Inflammatory macrophage treated with lipopolysaccharide for 4 hours (primary cell): ENCODE data around the gene CLUH.
A peak's percentile ranks its signal among the peaks of the same experiment; 100 is the strongest.

Source experiments
- DNase-seq: peaks from one replicate; pipeline ENCODE4 v3.0.0-alpha.2; 2020

CLUH gene

DNA sequence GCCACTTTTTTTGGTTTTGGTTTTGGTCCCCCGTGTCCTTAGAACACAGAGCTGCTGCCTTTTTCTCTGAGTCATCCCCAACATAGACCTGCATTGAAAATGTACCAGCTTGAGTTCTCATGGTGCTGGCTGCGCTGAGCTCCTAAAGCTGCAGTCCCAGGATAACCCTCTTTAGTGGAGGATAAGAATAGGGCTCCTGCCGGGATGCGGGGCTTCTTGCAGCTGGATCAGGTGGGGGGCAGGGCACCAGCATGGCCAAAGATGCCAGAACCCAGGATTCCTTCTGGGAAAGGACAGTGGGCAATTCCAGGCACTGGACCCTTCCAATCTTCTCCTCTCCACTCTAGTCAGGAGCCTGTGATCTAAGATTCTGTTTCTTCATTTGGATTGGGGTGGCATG is 8.3 kb upstream of the CLUH start:
- no peak for DNase-seq

DNA sequence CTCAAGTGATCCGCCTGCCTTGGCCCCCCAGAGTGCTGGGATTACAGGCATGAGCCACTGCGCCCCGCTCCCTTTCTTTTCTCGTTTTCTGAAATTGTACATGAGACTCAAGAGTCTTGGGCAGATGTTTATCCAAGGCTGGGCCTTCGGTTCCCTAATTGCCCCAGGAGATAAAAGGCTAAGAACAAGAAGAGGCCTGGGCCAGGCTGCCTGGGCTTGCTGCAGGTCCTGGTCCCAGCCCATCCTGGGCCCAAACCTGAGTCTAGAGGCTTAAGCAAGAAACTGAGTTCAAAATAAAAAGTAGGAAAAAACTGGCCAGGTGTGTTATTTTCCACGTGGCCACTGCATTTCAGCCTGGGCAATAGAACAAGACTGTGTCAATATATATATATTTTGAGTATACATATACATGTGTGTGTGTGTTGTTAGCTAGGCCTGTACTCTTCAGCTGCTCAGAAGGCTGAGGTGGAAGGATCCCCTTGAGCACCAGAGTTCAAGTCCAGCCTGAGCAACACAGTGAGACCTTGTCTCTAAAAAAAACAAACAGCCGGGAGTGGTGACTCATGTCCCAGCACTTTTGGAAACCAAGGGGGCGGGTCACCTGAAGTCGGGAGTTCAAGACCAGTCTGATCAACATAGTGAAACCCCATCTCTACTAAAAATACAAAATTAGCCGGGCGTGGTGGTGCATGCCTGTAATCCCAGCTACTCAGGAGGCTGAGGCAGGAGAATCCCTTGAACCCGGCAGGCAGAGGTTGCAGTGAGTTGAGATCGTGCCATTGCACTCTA is 6.8 kb upstream of the CLUH start:
- no peak for DNase-seq

DNA sequence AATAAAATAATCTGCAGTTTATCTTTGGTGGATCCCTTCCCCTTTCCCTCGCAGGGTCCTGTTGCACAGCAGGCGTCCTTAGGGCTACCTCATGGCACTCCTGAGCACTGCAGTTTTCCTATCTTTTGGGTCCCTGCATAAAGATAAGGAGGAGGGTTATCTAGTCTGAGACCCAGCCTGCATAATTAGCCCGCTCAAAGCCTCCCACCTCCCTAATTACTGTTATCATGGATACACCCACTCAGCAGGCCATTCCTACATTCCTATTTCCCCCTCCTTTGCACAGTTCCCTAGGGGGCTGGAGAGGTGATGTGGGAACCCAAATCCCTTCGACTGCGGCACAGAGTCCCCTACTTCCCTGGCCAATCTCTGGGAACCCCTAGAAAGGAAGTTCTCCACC is 5.1 kb upstream of the CLUH start:
- DNase-seq, result no peak

DNA sequence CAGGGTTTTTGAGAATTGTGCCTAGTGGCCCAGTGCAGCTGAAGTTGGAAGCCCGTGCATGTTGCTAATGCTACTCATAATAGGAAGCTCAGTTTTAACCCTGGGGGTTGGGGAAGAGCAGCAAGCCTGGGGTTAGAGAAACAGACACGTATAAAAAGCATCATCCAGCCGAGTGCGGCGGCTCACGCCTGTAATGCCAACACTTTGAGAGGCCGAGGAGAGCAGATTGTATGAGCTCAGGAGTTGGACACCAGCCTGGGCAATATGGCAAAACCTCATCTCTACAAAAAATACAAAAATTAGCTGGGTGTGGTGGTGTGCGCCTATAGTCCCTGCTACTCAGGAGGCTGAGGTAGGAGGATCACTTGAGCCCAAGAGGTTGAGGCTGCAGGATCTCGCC is 2.3 kb upstream of the CLUH start:
- no peak for DNase-seq

DNA sequence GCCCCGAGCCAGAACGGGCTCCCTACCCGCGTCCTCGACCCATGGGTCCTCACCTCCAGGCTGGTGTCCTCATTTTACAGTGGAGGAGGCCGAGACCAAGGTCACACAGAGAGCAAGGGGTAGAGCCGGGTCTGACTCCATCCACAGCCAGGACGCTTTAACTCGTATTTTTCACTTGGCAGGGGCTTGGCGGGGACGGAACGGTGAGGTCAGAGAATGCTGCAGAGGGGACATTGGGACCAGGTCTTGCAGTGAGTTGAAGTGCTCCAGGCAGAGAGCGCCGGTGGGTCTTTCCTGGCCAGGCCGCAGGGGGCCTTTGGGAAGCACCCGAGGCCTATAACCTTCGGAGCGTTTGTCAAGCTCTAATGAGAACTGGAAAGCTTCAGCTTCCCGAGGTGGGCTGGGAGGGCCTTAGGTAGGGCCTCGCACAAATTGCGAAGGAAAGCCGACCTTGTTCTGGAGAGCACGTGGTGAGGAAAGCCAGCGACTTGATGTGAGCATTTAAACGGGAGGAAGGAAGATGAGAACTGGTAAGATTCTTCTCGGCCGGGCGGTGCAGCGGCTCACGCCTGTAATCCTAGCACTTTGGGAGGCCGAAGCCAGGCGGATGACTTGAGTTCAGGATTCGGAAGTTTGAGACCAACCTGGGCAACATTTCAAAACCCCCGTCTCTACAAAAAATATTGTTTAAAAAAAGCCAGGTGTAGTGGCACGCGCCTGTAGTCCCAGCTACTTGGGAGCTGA is 908 bp upstream of the CLUH start:
- DNase-seq, result no peak

DNA sequence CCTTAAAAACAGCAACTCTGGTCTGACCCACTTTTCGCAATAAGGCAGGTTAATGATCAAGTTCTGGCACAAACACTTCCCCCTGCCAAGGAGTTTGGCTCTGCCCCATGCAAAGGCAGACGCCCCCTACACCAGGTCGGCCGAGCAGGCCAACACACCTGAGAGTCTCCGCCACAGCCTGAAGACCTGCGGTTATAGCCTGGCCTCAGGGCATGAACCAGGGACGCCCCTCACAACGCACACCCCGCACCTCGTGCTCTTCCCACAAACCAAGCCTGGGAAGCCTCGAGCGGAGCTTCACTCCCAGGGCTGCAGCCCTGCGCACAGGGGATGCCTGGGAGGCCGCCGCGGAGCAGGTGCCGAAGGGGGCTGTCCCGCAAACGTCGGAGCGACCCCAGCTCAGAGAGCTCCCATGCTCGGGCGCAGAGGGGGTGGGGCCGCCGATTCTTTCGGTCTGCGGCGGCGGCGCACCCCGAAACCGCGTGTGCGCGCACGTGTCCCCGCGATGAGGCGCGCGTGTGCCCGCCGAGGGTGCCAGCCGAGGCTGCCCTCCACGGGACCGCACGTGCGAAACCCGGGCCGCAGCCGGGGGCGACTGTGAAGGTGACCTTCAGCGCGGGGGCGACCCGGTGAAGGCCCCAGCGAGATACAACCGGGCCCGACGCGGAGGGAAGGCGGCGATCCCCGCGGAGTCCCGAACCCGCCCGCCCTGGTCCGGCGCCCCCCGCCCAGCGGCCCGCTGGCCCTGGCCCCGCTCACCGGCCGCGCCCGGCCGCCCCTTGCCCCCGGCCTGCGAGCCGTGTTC is 559 bp downstream of the CLUH start:
- peak; percentile 47 for DNase-seq

DNA sequence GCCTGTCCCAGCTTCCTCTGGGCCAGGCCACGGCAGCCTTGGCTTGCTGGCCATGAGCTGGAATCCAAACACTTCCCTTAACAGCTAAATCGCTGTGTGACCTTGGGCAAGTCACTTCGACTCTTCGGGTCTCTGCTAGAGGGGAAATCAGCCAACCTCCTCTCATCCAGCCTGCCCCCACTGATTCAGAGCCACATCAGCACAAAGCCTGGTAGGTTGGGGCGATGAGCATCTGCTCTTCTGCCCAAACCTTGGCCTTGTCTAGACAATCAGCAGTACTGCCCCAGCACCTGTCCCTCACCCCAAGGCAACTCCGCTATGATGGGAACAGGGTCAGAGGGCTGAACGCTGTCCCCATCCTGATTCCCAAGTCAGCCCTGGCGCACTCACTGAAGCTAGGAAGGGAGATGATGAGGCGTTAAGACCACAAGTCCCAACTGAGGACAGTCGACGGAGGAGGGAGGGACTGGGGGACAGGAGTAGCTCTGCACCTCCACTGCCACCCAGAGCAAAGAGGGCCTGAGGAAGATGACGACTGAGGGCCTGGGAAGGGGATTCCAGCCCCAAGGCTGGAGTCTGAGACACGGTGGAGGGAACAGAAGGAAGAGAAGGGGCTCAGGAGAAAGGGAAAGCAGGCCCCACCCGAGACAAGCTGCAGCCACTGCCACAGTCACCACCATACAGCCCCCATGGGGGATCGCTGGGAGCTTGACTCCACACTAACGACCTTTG is 1.3 kb downstream of the CLUH start:
- peak; percentile 7 for DNase-seq

DNA sequence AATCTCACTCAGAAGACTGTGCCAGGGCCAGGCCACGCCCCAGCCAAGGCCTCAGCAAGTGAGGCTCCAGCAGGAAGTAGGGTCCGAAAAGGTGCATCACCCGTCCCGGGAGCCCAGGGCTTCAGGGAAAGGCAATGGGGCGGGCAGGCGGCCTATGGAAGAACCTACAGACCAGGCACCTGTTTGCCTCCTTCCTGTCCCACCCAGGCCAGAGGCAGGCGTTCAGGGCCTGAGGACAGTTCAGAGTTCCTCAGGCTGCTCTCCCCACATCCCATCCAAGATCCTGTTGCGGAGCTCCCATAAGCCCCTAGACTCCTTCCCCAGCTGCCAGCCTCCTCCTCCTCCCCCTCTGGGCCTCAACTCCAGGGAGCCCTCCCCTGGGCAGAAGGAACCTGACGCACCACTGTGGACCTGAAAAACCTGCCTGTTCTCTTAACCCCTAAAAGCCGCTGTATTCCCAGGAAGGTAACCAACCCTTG is 2.3 kb downstream of the CLUH start:
- DNase-seq, result peak; percentile 7

DNA sequence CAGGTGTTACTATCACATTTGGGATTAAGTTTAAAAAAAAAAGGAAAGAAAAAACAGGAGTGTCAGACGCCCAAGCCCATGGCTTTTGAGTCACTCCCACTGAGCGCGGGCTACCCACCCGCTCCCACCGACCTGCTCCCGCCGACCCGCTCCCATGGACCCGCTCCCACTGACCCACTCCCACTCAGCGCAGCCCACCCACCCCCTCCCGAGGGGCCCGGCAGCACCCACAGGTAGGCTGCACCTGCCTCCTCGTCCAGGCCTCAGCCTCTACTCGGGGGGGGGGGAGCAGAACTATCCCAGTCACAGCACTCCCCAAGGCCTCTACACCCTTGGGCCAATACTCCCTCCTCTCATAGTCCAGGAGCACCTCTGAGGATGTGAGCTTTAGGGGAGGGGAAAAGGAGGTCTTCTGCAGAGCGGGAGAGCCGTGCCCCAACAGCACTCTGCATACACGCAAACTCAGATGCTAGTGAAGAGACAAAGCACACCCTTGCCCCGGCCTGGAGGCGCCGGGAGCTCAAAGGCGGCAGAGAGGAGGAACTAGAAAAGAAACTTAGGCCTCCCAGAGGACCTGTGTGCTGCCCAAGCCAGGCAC is 2.9 kb downstream of the CLUH start:
- DNase-seq, result no peak

DNA sequence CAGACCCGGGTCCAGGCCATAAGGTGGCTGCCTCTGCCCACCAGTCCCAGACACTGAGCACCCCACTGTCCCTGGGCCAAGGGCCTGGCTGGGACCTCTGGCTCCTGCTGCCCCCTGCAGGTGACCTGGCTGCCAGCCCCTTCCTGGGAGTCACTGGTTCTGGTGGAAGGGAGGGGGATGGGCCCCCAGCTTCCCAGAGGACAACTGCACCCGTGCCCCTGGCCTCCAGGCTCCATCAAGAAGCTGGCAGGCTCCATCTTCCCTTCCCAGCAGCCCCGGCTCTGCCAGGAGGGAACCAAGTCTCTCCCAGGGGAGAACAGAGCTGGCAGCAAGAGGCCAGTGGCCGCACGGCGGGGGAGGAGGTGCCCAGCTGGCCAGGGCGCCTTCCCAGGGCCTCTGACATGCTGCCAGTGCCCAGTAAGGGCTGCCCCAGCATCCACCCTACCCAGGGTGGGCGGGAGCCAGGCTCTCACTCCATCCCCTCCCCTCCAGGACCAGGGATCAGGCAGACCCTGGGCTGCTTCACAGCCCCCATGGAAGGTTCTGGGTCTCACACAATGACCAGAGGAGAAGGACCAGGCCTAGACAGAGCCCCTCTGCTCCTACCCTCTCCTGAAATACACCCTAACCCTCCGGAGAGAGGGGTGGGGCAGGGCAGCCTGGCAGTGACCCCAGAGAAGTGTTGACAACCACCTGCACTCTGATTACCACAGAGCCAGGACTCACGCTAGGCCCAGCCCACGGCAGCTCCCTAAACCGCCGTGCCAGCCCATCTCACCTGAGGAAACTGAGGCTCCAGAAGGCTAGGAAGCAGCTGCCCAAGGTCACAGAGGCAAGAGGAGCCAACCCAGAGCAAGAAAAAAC is 3.6 kb downstream of the CLUH start:
- peak; percentile 6 for DNase-seq

DNA sequence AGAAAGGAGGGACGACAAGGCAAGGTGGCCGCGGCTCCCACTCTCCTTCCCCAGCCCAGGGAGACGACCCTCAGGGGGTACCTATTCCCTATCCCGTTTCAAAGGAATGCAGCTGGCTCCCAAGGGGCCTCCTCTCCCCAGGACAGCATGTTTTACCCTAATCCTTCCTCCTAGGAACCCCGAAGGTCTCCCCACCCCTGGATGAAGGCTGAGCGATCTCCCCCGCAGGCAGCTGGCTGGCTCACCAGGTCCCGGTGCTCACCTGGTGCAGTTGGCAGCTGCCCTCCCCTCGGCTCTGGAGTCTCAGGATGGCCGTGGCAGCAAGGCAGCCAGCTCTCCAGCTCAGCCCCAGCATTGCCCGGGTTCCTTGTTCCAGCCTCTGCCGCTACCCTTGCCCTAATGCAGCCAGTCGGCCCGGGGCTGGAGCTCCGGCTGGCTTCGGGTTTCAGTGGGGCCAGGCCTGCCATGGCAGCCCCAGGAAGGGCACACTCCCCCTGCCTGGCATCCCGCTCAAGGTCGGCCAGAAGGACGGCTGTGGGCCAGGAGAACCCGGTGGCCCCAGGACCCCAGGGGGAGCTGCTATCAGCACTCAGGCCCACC is 4.6 kb downstream of the CLUH start:
- no peak for DNase-seq

DNA sequence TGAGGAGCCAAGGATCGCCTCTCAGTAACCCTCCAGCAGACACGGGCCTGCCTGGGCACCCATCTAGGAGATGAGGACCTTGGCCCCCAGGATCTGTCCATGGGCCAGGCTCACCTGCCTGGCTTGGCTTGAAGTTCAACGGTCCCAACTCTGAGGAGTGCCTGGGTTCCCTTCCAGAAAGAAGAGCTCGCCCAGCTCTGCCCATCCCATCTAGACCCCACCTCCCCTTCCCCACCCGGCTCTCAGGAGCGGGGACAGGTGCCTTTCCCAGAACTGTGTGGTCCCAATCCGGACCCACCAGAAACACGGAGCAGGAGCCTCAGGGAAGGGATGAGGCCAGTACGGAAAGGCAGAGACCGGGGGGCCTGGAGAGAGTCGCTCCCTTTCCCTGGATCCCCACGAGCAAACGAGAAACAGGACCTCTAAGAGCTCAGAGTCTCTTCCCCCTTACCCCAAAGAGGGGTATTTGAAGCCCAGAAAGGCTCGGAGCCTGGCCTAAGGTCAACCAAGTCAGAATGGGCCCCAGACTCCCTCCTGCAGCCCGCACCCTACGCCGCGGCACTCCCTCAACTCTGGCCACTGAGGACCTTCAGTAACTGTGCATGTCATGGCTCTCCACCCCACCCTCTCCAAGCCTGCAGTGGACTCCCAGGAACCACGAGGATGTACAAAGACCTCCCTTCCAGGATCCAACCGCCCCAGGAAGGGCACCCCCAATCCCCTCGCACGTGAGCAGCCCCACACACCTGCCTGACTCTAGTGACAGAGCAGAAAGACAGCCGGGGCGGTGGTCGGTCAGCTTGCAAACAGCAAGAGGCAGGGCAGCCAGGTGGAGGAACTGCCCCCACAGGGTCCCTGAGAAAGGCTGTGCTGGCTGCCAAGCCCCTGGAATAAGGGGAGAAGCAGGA is 5.4 kb downstream of the CLUH start:
- no peak for DNase-seq

DNA sequence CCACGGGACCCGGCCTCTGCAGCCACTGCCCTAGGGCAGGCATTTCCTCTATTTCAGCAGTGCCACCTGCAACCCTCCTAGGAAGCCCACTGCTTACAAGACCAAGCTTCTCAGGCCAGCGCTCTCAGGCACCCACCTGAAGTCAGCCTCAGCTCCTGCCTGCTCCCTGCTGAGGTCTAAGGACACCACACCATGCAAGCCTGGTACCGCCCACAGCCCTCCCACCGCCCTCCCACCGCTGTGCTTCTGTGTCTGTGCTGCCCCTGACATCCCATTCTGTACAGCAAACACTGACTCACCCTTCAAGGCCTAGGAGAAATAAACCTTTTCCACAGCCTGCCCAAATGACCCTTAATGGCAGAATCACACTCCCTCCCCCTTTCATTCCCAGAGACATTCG is 6.3 kb downstream of the CLUH start:
- DNase-seq, result no peak

DNA sequence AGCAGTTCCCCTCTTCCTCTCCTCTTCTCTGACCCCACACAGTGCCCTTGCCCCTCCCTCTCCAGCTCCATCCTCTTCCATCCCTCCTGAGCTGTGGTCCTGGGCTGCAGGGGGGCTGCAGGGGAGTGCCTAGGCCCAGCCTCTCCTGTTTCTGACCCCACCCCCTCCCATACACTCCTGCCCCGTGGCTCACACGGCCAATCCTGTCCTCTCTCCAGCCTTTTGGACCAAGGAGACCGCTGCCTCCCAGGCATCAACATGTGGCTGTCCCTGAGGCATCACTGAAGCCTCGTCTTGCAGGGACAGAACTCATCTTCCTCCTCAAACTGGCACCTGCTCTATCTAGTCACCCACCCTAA is 6.7 kb downstream of the CLUH start:
- no peak for DNase-seq

DNA sequence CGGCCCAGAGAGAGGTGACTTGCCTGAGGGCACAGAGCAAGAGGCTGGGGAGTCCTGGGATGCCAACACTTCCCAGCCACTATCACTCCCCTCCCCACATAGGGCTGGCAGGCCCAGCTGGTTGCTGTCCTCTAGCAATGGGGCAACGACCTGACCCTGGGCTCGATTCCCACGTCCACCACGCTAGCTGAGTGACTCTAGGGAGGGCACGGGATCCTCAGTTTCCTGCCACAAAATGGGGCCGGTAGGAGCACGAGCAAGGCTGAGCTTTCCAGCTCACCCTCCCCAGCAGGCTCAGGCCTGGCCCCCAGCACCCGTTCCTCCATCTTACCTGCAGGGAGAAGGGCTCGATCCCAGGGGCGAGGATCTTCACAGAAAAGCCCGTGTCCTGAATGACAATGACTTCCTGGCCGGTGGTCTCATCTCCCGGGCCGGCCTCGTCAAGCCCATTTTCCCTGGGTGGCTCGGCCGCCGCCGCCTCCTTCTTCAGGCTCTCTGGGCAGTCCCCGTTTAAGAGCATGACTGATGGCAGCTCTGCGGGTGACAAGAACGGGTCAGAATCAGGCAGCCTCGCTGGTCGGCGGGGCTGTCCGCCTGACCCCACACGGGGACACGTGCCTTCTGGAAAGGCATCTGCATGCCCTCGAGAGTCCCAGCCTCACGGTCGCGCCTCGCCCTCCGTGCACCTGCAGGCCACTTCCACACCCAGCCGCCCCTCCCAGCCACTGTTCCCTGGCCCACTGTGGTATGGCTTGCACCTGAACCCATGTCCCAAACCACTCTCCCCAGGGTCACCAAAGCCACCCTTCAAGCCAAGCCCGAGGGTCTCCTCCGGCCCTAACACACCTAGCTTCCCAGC is 7.3 kb downstream of the CLUH start:
- DNase-seq, result no peak

DNA sequence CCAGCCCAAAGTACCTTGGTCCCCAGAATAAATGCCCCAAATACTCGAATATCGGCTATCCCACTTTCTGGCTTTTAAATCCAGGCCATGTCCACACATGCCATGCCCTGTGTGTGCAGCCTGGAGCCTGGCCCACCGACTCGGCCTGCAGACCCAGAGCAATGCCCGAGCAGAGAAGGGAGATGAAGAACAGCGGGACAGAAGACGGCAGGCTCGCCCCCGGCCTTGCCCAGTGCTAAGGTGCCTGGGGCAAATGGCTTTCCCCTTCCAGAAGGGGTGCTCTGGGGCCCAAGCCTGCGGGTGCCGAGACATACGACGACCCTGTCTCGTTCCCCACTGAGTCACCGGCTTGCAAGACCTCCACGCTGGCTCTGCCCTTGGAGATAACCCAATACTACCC is 8.0 kb downstream of the CLUH start:
- no peak for DNase-seq

DNA sequence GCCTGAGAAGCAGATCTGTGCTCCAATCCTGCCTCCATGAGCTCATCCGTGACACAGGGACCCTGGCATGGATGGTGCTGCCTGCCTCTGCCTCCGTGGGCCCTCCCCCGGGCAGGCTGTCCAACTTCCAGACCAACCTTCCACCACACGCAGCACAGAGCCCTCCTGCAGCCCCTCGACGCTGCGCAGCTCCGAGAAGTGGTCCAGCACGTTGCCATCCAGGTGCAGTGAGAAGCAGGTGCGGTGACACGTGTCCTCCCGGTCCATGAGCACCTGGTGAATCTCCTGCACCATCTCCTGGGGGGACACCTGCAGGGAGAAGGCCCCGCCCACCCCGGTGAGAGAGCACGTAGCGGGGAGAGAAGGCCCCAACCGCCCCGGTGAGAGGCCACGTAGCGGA is 8.4 kb downstream of the CLUH start:
- DNase-seq, result no peak

DNA sequence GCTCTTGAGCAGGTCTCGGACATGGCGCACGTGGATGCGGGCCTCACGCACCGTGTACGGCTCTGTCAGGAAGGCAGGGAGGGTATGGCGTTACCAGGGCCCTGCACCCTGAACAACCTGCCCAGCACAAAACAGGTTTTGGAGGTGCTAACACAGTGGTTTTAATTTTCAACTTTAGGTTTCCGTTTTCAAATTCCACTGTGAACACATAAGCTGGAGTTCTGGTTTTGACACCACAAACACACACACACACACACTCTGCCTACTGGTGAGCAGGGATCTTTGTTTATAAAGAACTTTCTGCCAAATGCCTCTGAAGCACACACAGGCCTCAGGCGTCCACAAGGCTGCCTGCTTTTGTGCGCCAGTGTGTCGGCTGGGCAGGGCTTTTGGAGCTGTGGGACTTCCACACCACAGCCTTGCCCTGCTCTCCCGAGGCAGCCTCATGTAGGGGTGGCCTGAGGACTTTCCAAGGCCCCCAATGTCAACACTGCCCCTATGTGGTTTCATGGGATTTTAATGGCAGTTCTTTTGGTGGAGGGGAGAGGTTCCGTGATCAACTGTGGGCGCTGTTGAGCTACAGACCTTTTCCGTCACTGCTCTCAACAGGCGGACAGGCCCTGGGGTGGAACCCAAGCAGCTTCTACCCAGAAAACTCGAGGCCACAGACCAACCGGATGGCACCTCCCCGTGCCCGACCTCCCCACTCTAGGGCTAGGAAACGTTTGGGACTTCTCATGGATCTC is 9.4 kb downstream of the CLUH start:
- no peak for DNase-seq
